HepG2 (cell line): ENCODE results near the gene SLCO4A1. TPM values are rescaled to one million over a fixed set of nuclear protein-coding genes. Genes with fewer than 3 reads are reported as not detected.

Experiments
- ATAC-seq: fragments of 200-7000 bp; cut with Tn5 transposase; 3 replicates; pipeline ENCODE4 v1.9.1; 2020; ENCODE audit warnings: mild to moderate bottlenecking, moderate library complexity
- BruUV-seq: library from RNA; stranded (reverse); fragments of 400-500 nt; replicated peaks from 2 replicates; lab custom pipeline; 2021; lab: Mats Ljungman, UMichigan
- CTCF ChIA-PET: fragments of 300-600 bp; formaldehyde crosslinking; extraction: SDS; loops from one replicate; lab custom pipeline; 2021; ENCODE audit warnings: low total read pairs, inconsistent platforms, low intra/inter-chr PET ratio; lab: Yijun Ruan, JAX
- POLR2A ChIA-PET: fragments of 350-600 bp; sonication (Branson Sonifier 250); formaldehyde crosslinking; loops from one replicate; lab custom pipeline; 2020; ENCODE audit warnings: antibody characterized with exemption, inconsistent platforms; lab: Yijun Ruan, JAX
- DNase-seq: peaks from one replicate; pipeline ENCODE4 v3.0.0-alpha.2; 2015; ENCODE audit warnings: low spot score
- FAIRE-seq: peaks from 3 replicates; lab custom pipeline; 2011; peaks lifted over from hg19 to GRCh38; lab: Jason Lieb, UNC
- H2AFZ ChIP-seq: one replicate; pipeline ENCODE4 v1.6.1; 2011; ENCODE audit warnings: low read length, inconsistent platforms
- H3K27ac ChIP-seq: fragments of 300-600 bp; 3 replicates; pipeline ENCODE4 v1.8.0; 2011; ENCODE audit warnings: mixed run types, mild to moderate bottlenecking, mixed read lengths, low read length, inconsistent platforms; ENCODE audit not compliant: insufficient read depth; ENCODE audit errors: extremely low read length
- H3K27me3 ChIP-seq, 2 experiments: fragments of 200-600 bp in 1 of 2; 2 replicates in 1 of 2; 3 replicates in 1 of 2; pipeline versions ENCODE4 v1.6.0 to v1.8.0; 2011; ENCODE audit warnings: low read length in 2 of 2, mild to moderate bottlenecking in 2 of 2, moderate library complexity in 2 of 2, inconsistent platforms in 1 of 2; ENCODE audit not compliant: insufficient read depth in 2 of 2, control insufficient read depth in 1 of 2
- H3K36me3 ChIP-seq, 2 experiments: fragments of 200-600 bp in 1 of 2; replicated peaks in 1 of 2; 2 replicates in 1 of 2; 3 replicates in 1 of 2; pipeline versions ENCODE4 v1.5.1 to v1.8.0; 2011; ENCODE audit warnings: low read length in 2 of 2, inconsistent platforms in 1 of 2; ENCODE audit not compliant: insufficient read depth in 2 of 2, control insufficient read depth in 1 of 2
- H3K4me1 ChIP-seq: 2 replicates; pipeline ENCODE4 v1.5.1; 2012; ENCODE audit warnings: low read length, inconsistent platforms; ENCODE audit not compliant: insufficient read depth
- H3K4me2 ChIP-seq: 2 replicates; pipeline ENCODE4 v1.6.0; 2011; ENCODE audit warnings: low read depth, low read length, inconsistent platforms
- H3K4me3 ChIP-seq, 3 experiments: fragments of 200-600 bp in 1 of 3; sonication (generic), shearing (Covaris generic) in 1 of 3; replicated peaks in 1 of 3; 2 replicates each; pipeline ENCODE4 v1.5.1; 2011 to 2016; ENCODE audit warnings: low read length in 3 of 3, inconsistent platforms in 2 of 3, low read depth in 2 of 3, mild to moderate bottlenecking in 2 of 3, control low read depth in 1 of 3, mixed read lengths in 1 of 3; ENCODE audit not compliant: insufficient read depth in 1 of 3
- H3K79me2 ChIP-seq: one replicate; pipeline ENCODE4 v1.6.1; 2011; ENCODE audit warnings: low read length, inconsistent platforms; ENCODE audit not compliant: insufficient read depth
- H3K9ac ChIP-seq: 2 replicates; pipeline ENCODE4 v1.6.0; 2011; ENCODE audit warnings: mild to moderate bottlenecking, low read depth, low read length, inconsistent platforms; ENCODE audit not compliant: insufficient read depth
- H3K9me3 ChIP-seq: 2 replicates; pipeline ENCODE4 v1.5.1; 2012; ENCODE audit warnings: mild to moderate bottlenecking, low read length
- H4K20me1 ChIP-seq: 2 replicates; pipeline ENCODE4 v1.6.0; 2011; ENCODE audit warnings: inconsistent platforms, mild to moderate bottlenecking, low read length, moderate library complexity; ENCODE audit not compliant: insufficient read depth
- FOXM1 ChIP-seq: sonication (generic); formaldehyde crosslinking; IDR thresholded peaks from 2 replicates; pipeline ENCODE4 v1.5.0; 2020; ENCODE audit warnings: missing genetic modification reagents
- HCFC1 ChIP-seq: fragments of 150-350 bp; IDR thresholded peaks from 2 replicates; pipeline ENCODE4 v1.6.1; 2014; ENCODE audit warnings: low read depth, low read length
- HNRNPH1 ChIP-seq: fragments of 200-400 bp; formaldehyde crosslinking; optimal IDR thresholded peaks from 2 replicates; pipeline ENCODE3; 2017; ENCODE audit warnings: mild to moderate bottlenecking, low read depth, low read length
- NCOA2 ChIP-seq: sonication (generic); formaldehyde crosslinking; IDR thresholded peaks from 2 replicates; pipeline ENCODE4 v1.8.0; 2022; ENCODE audit warnings: inconsistent platforms
- NR1H2 ChIP-seq: sonication (generic); formaldehyde crosslinking; IDR thresholded peaks from 2 replicates; pipeline ENCODE4 v1.8.1; 2022; ENCODE audit warnings: low read depth, missing genetic modification reagents, borderline replicate concordance
- PAWR ChIP-seq: sonication (generic); formaldehyde crosslinking; IDR thresholded peaks from 2 replicates; pipeline ENCODE4 v1.4.0; 2020; ENCODE audit warnings: missing genetic modification reagents, mild to moderate bottlenecking, borderline replicate concordance
- PHF21A ChIP-seq: sonication (generic); formaldehyde crosslinking; IDR thresholded peaks from 2 replicates; pipeline ENCODE4 v1.5.0; 2020; ENCODE audit warnings: mild to moderate bottlenecking, missing genetic modification reagents
- ZFYVE20 ChIP-seq: sonication (generic); formaldehyde crosslinking; IDR thresholded peaks from 2 replicates; pipeline ENCODE4 v1.8.0; 2023; ENCODE audit warnings: low read depth, mild to moderate bottlenecking, moderate library complexity, missing genetic modification reagents, borderline replicate concordance
- ZNF333 ChIP-seq: sonication (generic); formaldehyde crosslinking; IDR thresholded peaks from 2 replicates; pipeline ENCODE4 v1.4.0; 2020; ENCODE audit warnings: mild to moderate bottlenecking, missing genetic modification reagents, borderline replicate concordance
- ZNF441 ChIP-seq: sonication (generic); formaldehyde crosslinking; IDR thresholded peaks from 2 replicates; pipeline ENCODE4 v1.7.0; 2021; ENCODE audit warnings: missing genetic modification reagents, borderline replicate concordance
- ZNF572 ChIP-seq: sonication (generic); formaldehyde crosslinking; IDR thresholded peaks from 2 replicates; pipeline ENCODE4 v1.5.1; 2020; ENCODE audit warnings: mild to moderate bottlenecking, missing genetic modification reagents
- WGBS: methylation state at CpG from one replicate; pipeline ENCODE4 v1.1.6; 2017; ENCODE audit warnings: low lambda C conversion rate; 5-methylcytosine and 5-hydroxymethylcytosine counted together
- in situ Hi-C: cut with HindIII; loops from 2 replicates; pipeline ENCODE4 v1.10.0; 2017; ENCODE audit warnings: low pct_unique_long_range_greater_than_20kb; ENCODE audit not compliant: extremely low pct_ligation_motif_present
- intact Hi-C: fragments of 100-400 bp; cut with micrococcal nuclease; formaldehyde crosslinking; loops from one replicate; pipeline ENCODE4 v1.10.0; 2022; ENCODE audit not compliant: unreplicated experiment
- polyA plus RNA-seq, 8 experiments: library from polyadenylated mRNA; depleted of rRNA in 3 of 8; stranded (reverse) in 7 of 8; unstranded in 1 of 8; fragments of >200 nt; fragmentation: Illumina TruSeq in 4 of 8; extraction: Trizol in 4 of 8; gene quantifications; 2 replicates each; pipeline versions ENCODE4 v1.2.1 to v1.2.3, GENCODE V29; 2011 to 2016; ENCODE audit warnings: low read depth in 4 of 8, missing spikeins in 1 of 8, mixed read lengths in 1 of 8; ENCODE audit not compliant: insufficient read depth in 1 of 8
- total RNA-seq, 5 experiments: library from RNA; depleted of rRNA; stranded (reverse); fragments of >200 nt; fragmentation: Illumina TruSeq; extraction: Trizol; gene quantifications; 2 replicates each; pipeline ENCODE4 v1.2.3, GENCODE V29; 2016; ENCODE audit warnings: low read depth in 1 of 5
- TF ChIP-seq, protein P1 (sequence below): sonication (generic); formaldehyde crosslinking; IDR thresholded peaks from 2 replicates; pipeline ENCODE4 v1.4.0; 2020; ENCODE audit warnings: missing genetic modification reagents, mild to moderate bottlenecking, borderline replicate concordance
- TF ChIP-seq, protein P2 (sequence below): sonication (generic); formaldehyde crosslinking; IDR thresholded peaks from 2 replicates; pipeline ENCODE4 v1.4.0; 2020; ENCODE audit warnings: mild to moderate bottlenecking, missing genetic modification reagents

Gene SLCO4A1
- total and polyA plus RNA-seq, 2 of the 13 experiments (the other 11 are each of a cell fraction or from before 2014, with no cell fraction given) = 55.5 to 112 TPM

DNA sequence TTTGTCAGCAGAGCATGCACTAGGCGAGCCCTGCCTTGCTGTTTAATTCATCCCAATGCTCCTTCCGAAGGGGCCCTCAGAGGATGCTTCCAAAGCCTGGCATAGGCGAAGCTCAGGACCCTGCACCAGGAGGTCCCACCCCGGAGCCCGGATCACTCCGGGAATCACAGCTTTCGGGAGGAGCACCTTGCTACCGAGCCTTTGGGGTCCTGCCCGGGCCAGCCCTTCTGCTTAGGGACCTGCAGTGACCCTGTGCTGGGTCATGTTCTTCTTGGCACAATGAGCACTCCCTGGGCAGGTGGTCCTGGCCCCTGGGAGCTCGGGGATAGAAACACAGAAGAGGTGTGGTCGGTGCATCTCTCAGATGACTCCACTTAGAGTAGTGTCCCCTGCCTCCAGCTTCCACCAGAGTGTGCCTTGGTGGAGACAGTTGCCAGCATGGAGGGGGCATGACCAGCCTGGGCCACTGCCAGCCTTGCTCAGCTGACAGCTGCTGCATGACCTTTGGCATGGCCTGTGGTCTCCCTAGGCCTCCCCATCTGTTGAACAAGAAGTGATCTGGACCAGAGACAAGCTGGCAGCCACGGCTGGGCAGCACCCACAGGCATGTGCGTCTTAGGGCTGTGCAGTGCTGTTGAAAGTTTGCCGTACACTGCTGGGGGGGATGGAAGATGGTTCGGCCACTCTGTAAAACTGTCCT is 44.7 kb upstream of the SLCO4A1 start:
- H3K79me2 ChIP-seq = no peaks in the 10 kb centered on the region
- intact Hi-C loops (loop anchor here (5.0 kb wide), 1 partner anchor 1350 kb away; no protein-coding TSS in a partner anchor), in situ Hi-C loops (no loop called here)
- no peak overlapping the region for H2AFZ ChIP-seq
- no peak overlapping the region for H3K9ac ChIP-seq
- no peaks in the 10 kb centered on the region for H3K9me3 ChIP-seq
- no TSS peak for BruUV-seq
- no peaks in the 10 kb centered on the region for H3K36me3 ChIP-seq
- H3K27me3 ChIP-seq = peaks cover 29 to 94% of the 10 kb centered on the region in 2 experiments
- FAIRE-seq = no peak
- H3K4me1 ChIP-seq = no peaks in the 10 kb centered on the region
- WGBS = 19% methylated on average over 14 of the region's 15 CpGs
- POLR2A ChIA-PET = no interaction called here
- H4K20me1 ChIP-seq = no peaks in the 10 kb centered on the region; the same call in 1 of the 2 replicates
- no peak overlapping the region for H3K27ac ChIP-seq
- H3K4me2 ChIP-seq = no peak overlapping the region
- no peak overlapping the region for H3K4me3 ChIP-seq
- DNase-seq = no peak
- CTCF ChIA-PET = no interaction called here
- ATAC-seq = no peak
- TF ChIP-seq ZNF333 (CRISPR knock-in tag) (no peak), NCOA2 (no peak), ZNF572 (CRISPR knock-in tag) (no peak), HCFC1 (0 out of 2 replicates have a peak, but pooled peaks have one; percentile 11), FOXM1 (CRISPR knock-in tag) (no peak), PHF21A (CRISPR knock-in tag) (no peak), HNRNPH1 (no peak), ZNF441 (no peak), NR1H2 (CRISPR knock-in tag) (no peak), PAWR (no peak), ZFYVE20 (no peak)
- TF ChIP-seq, protein P1, sequence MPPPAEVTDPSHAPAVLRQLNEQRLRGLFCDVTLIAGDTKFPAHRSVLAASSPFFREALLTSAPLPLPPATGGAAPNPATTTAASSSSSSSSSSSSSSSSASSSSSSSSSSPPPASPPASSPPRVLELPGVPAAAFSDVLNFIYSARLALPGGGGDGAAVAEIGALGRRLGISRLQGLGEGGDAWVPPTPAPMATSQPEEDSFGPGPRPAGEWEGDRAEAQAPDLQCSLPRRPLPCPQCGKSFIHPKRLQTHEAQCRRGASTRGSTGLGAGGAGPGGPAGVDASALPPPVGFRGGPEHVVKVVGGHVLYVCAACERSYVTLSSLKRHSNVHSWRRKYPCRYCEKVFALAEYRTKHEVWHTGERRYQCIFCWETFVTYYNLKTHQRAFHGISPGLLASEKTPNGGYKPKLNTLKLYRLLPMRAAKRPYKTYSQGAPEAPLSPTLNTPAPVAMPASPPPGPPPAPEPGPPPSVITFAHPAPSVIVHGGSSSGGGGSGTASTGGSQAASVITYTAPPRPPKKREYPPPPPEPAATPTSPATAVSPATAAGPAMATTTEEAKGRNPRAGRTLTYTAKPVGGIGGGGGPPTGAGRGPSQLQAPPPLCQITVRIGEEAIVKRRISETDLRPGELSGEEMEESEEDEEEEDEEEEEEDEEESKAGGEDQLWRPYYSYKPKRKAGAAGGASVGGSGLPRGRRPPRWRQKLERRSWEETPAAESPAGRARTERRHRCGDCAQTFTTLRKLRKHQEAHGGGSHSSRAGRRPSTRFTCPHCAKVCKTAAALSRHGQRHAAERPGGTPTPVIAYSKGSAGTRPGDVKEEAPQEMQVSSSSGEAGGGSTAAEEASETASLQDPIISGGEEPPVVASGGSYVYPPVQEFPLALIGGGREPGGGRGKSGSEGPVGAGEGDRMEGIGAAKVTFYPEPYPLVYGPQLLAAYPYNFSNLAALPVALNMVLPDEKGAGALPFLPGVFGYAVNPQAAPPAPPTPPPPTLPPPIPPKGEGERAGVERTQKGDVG (CRISPR knock-in tag) = no peak
- TF ChIP-seq, protein P2, sequence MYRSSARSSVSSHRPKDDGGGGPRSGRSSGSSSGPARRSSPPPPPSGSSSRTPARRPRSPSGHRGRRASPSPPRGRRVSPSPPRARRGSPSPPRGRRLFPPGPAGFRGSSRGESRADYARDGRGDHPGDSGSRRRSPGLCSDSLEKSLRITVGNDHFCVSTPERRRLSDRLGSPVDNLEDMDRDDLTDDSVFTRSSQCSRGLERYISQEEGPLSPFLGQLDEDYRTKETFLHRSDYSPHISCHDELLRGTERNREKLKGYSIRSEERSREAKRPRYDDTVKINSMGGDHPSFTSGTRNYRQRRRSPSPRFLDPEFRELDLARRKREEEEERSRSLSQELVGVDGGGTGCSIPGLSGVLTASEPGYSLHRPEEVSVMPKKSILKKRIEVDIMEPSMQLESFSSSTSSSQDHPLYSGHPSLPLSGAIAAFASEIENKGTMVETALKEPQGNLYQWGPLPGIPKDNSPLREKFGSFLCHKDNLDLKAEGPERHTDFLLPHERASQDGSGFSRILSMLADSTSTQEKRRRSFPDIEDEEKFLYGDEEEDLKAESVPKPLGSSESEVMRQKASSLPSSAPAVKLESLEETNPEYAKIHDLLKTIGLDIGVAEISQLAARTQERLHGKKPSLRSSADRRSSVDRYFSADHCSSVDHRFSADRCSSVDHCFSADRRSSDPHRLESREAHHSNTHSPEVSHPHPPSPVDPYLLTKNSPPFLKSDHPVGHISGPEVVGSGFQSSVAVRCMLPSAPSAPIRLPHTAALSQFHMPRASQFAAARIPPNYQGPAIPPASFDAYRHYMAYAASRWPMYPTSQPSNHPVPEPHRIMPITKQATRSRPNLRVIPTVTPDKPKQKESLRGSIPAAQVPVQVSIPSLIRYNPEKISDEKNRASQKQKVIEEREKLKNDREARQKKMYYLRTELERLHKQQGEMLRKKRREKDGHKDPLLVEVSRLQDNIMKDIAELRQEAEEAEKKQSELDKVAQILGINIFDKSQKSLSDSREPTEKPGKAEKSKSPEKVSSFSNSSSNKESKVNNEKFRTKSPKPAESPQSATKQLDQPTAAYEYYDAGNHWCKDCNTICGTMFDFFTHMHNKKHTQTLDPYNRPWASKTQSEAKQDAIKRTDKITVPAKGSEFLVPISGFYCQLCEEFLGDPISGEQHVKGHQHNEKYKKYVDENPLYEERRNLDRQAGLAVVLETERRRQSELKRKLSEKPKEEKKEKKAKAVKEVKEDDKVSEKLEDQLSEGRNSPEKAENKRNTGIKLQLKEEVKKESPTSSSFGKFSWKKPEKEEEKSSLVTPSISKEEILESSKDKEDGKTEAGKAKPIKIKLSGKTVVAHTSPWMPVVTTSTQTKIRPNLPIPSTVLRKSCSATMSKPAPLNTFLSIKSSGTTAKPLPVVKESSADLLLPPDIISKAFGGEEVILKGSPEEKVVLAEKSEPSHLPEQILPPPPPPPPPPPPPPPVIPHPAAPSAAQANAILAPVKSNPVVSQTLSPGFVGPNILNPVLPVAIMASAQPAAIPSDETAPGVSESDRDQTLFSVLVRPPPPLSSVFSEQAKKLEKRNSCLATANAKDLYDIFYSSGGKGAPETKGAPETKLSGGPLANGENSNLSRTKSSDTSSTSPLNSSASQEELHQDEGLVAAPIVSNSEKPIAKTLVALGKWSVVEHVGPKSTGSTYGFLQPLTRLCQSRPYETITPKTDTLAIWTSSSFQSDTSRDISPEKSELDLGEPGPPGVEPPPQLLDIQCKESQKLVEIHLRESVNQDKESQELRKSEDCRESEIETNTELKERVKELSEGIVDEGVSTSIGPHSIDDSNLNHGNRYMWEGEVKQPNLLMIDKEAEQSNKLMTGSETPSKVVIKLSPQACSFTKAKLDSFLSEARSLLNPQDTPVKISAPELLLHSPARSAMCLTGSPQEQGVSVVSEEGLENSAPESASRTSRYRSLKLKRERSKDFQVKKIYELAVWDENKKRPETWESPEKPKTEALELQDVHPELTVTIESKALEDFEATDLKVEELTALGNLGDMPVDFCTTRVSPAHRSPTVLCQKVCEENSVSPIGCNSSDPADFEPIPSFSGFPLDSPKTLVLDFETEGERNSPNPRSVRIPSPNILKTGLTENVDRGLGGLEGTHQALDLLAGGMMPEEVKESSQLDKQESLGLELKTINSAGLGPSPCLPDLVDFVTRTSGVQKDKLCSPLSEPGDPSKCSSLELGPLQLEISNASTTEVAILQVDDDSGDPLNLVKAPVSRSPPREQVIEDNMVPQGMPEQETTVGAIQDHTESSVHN (CRISPR knock-in tag) = 0 out of 2 replicates have a peak, but pooled peaks have one; percentile 49
